ENCODE results near the gene OGFOD2. TPM values are rescaled to one million over a fixed set of nuclear protein-coding genes. Genes with fewer than 3 reads are reported as not detected.

Gene OGFOD2
- total RNA-seq, 1 experiment from 2014 or later, result 21.6 TPM

DNA sequence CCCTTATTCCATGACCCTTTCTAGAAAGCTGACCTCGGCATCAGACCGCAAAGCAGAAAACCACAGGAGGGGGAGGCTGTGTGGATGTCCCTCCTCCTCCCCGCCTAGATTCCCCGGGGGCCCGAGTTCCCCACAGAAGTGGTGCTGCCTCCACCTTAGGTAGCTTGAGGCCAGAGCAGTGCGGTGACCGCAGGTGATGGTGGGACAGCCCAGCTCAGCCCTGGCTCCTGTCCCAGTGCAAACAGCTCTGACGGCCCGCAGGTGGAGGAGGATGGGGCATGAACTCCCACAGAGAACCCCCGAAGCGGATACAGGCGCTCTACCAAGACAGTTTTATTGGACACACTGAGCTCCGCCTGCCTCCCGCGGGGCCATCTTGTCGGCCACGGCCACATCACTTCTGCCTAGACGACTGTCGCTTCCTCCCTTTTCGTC is 25.0 kb downstream of the OGFOD2 start:
- no peak overlapping the region for H3K4me3 Mint-ChIP-seq (ENCODE audit: unreplicated experiment)
- BruUV-seq (replicated peaks), result no TSS peak
- no peaks in the 10 kb centered on the region for H3K4me1 Mint-ChIP-seq (ENCODE audit: low read depth, unreplicated experiment)
- Histone ChIP-seq H3K4me1 (no peaks in the 10 kb centered on the region), H3K36me3 (ENCODE audit: control insufficient read depth, insufficient read depth, low read length) (no peaks in the 10 kb centered on the region), H3K4me3 (ENCODE audit: low read depth, low read length) (no peak overlapping the region), H3K27me3 (replicated peaks; ENCODE audit: control insufficient read depth, insufficient read depth, low read length) (no peaks in the 10 kb centered on the region), H3K9me3 (no peaks in the 10 kb centered on the region)
- H3K27ac Mint-ChIP-seq (ENCODE audit: unreplicated experiment), result no peak overlapping the region
- no peak for DNase-seq
- no peaks in the 10 kb centered on the region for H3K36me3 Mint-ChIP-seq (ENCODE audit: insufficient read depth, unreplicated experiment)
- TF ChIP-seq, protein P1, sequence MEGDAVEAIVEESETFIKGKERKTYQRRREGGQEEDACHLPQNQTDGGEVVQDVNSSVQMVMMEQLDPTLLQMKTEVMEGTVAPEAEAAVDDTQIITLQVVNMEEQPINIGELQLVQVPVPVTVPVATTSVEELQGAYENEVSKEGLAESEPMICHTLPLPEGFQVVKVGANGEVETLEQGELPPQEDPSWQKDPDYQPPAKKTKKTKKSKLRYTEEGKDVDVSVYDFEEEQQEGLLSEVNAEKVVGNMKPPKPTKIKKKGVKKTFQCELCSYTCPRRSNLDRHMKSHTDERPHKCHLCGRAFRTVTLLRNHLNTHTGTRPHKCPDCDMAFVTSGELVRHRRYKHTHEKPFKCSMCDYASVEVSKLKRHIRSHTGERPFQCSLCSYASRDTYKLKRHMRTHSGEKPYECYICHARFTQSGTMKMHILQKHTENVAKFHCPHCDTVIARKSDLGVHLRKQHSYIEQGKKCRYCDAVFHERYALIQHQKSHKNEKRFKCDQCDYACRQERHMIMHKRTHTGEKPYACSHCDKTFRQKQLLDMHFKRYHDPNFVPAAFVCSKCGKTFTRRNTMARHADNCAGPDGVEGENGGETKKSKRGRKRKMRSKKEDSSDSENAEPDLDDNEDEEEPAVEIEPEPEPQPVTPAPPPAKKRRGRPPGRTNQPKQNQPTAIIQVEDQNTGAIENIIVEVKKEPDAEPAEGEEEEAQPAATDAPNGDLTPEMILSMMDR (IDR thresholded peaks at IDR 0.05; ENCODE audit: insufficient read depth in 1 of 2, low read depth in 1 of 2, low read length in 1 of 2, severe bottlenecking in 1 of 2, unreplicated experiment in 1 of 2), result no peak
- ChIA-PET CTCF (no interaction called here), POLR2A (no interaction called here)
- H3K27me3 Mint-ChIP-seq (ENCODE audit: insufficient read depth, unreplicated experiment), result no peaks in the 10 kb centered on the region
- intact Hi-C loops (cut with micrococcal nuclease; ENCODE audit: unreplicated experiment), result no loop called here
- H3K9me3 Mint-ChIP-seq (ENCODE audit: unreplicated experiment), result no peaks in the 10 kb centered on the region

DNA sequence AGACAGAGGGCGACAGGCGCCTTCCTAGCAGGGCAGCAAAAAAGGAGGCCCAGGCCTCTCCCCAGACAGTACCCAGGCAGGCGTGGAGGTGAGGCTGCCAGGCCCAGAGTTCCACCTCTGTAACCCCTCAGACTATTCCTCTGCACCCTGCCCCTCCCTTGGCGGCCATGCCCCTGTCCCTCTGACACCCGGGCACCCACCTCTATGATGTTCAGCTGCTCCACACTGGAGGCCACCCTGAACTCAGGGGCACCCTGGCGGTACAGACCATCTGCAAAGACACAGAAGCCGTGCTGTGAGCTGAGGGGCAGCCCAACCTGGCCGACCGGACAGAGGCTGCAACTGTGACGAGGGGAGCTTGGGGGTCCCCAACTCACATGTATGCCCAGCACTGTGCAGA is 25.5 kb downstream of the OGFOD2 start:
- no peaks in the 10 kb centered on the region for H3K9me3 Mint-ChIP-seq (ENCODE audit: unreplicated experiment)
- H3K36me3 ChIP-seq (ENCODE audit: control insufficient read depth, insufficient read depth, low read length), result no peaks in the 10 kb centered on the region
- intact Hi-C loops (cut with micrococcal nuclease; ENCODE audit: unreplicated experiment), result no loop called here
- H3K36me3 Mint-ChIP-seq (ENCODE audit: insufficient read depth, unreplicated experiment), result no peaks in the 10 kb centered on the region
- POLR2A ChIA-PET, result no interaction called here
- TF ChIP-seq, protein P1 (IDR thresholded peaks at IDR 0.05; ENCODE audit: insufficient read depth in 1 of 2, low read depth in 1 of 2, low read length in 1 of 2, severe bottlenecking in 1 of 2, unreplicated experiment in 1 of 2), result no peak
- no peaks in the 10 kb centered on the region for H3K4me1 ChIP-seq
- no peaks in the 10 kb centered on the region for H3K4me1 Mint-ChIP-seq (ENCODE audit: low read depth, unreplicated experiment)
- CTCF ChIA-PET, result no interaction called here
- no peaks in the 10 kb centered on the region for H3K27me3 ChIP-seq (replicated peaks; ENCODE audit: control insufficient read depth, insufficient read depth, low read length)
- H3K27ac Mint-ChIP-seq (ENCODE audit: unreplicated experiment), result no peak overlapping the region
- no peaks in the 10 kb centered on the region for H3K27me3 Mint-ChIP-seq (ENCODE audit: insufficient read depth, unreplicated experiment)
- DNase-seq, result no peak
- no peak overlapping the region for H3K4me3 Mint-ChIP-seq (ENCODE audit: unreplicated experiment)
- no TSS peak for BruUV-seq (replicated peaks)
- no peak overlapping the region for H3K4me3 ChIP-seq (ENCODE audit: low read depth, low read length)
- H3K9me3 ChIP-seq, result no peaks in the 10 kb centered on the region

DNA sequence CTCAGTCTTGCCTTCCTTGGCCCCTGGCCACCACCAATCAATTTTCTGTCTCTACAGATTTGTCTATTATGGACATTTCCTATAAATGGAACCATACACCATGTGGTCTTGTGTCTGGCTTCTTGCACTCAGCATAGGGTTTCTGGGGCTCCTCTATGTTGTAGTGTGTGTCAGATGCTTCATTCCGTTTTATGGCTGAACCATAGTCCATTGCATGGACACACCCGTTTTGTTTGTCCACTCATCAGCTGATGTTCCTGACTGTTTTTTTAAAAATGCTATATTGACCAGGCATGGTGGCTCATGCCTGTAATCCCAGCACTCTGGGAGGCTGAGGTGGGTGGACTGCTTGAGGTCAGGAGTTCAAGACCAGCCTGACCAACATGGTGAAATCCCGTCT is 26.4 kb downstream of the OGFOD2 start:
- Mint-ChIP-seq H3K4me1 (ENCODE audit: low read depth, unreplicated experiment) (no peaks in the 10 kb centered on the region), H3K27me3 (ENCODE audit: insufficient read depth, unreplicated experiment) (no peaks in the 10 kb centered on the region), H3K36me3 (ENCODE audit: insufficient read depth, unreplicated experiment) (no peaks in the 10 kb centered on the region), H3K9me3 (ENCODE audit: unreplicated experiment) (no peaks in the 10 kb centered on the region), H3K27ac (ENCODE audit: unreplicated experiment) (no peak overlapping the region), H3K4me3 (ENCODE audit: unreplicated experiment) (no peak overlapping the region)
- TF ChIP-seq, protein P1 (IDR thresholded peaks at IDR 0.05; ENCODE audit: insufficient read depth in 1 of 2, low read depth in 1 of 2, low read length in 1 of 2, severe bottlenecking in 1 of 2, unreplicated experiment in 1 of 2), result no peak
- Histone ChIP-seq H3K27me3 (replicated peaks; ENCODE audit: control insufficient read depth, insufficient read depth, low read length) (no peaks in the 10 kb centered on the region), H3K36me3 (ENCODE audit: control insufficient read depth, insufficient read depth, low read length) (no peaks in the 10 kb centered on the region), H3K4me3 (ENCODE audit: low read depth, low read length) (no peak overlapping the region), H3K4me1 (no peaks in the 10 kb centered on the region), H3K9me3 (no peaks in the 10 kb centered on the region)
- POLR2A ChIA-PET, result no interaction called here
- CTCF ChIA-PET, result interaction anchor here (0.6 kb wide), 1 partner anchor 113 kb away, joined by 3 read pairs; no protein-coding TSS in a partner anchor
- intact Hi-C loops (cut with micrococcal nuclease; ENCODE audit: unreplicated experiment), result no loop called here
- BruUV-seq (replicated peaks), result no TSS peak
- no peak for DNase-seq

Data from Caco-2 (cell line).